22Rv1 (cell line): ENCODE results near the gene FGFBP2.

Source experiments
- H3K27ac ChIP-seq: fragments of 450-650 bp; 2 replicates; pipeline ENCODE4 v1.5.1; 2017
- CTCF ChIP-seq: fragments of 450-650 bp; IDR thresholded peaks from 2 replicates; pipeline ENCODE4 v1.5.1; 2017; ENCODE audit warnings: mild to moderate bottlenecking
- ZFX ChIP-seq: fragments of 450-650 bp; IDR thresholded peaks from 2 replicates; pipeline ENCODE4 v1.6.1; 2017; ENCODE audit warnings: antibody characterized with exemption, borderline replicate concordance

The FGFBP2 gene

GRCh38 chr4:16000708-16001483 lies 37.9 kb upstream of the FGFBP2 start:
- no peak for TF ChIP-seq CTCF
- no peak for TF ChIP-seq ZFX

GRCh38 chr4:15996773-15997172 lies 33.8 kb upstream of the FGFBP2 start:
- H3K27ac ChIP-seq = no peak overlapping the region
- no peak for TF ChIP-seq CTCF

More at GRCh38 chr4:16000708-16001483, 37.9 kb upstream of the FGFBP2 start:
- no peak overlapping the region for H3K27ac ChIP-seq

- H3K27ac ChIP-seq = no peak overlapping the region
- no peak for TF ChIP-seq CTCF
- TF ChIP-seq ZFX = no peak
Measured at GRCh38 chr4:15995826-15996225, 32.9 kb upstream of the FGFBP2 start.

- no peak overlapping the region for H3K27ac ChIP-seq
- no peak for TF ChIP-seq ZFX
Measured at GRCh38 chr4:15992167-15992485, 29.2 kb upstream of the FGFBP2 start.

GRCh38 chr4:15990570-15991285 lies 27.8 kb upstream of the FGFBP2 start:
- H3K27ac ChIP-seq = no peak overlapping the region
- no peak for TF ChIP-seq CTCF
- no peak for TF ChIP-seq ZFX

- TF ChIP-seq CTCF = no peak
- no peak for TF ChIP-seq ZFX
- H3K27ac ChIP-seq = no peak overlapping the region
Measured at GRCh38 chr4:15989424-15989823, 26.4 kb upstream of the FGFBP2 start.

GRCh38 chr4:15988222-15988621 lies 25.2 kb upstream of the FGFBP2 start:
- no peak overlapping the region for H3K27ac ChIP-seq
- no peak for TF ChIP-seq CTCF
- TF ChIP-seq ZFX = no peak
